SK-N-SH (cell line): ENCODE measurements around the gene HSPA12A. TPM values are rescaled to one million over a fixed set of nuclear protein-coding genes. Genes with fewer than 3 reads are reported as not detected.
A peak's percentile ranks its signal among the peaks of the same experiment; 100 is the strongest.

Experiments
- CTCF ChIA-PET: fragments of 300-600, 350-600 bp; formaldehyde crosslinking; extraction: SDS; loops from one replicate; lab custom pipeline; 2021; lab: Yijun Ruan, JAX
- POLR2A ChIA-PET: fragments of 350-600 bp; sonication (Branson Sonifier 250); formaldehyde crosslinking; extraction: SDS; loops from one replicate; lab custom pipeline; 2020; ENCODE audit warnings: antibody characterized with exemption, inconsistent platforms; lab: Yijun Ruan, JAX
- DNase-seq: peaks from one replicate; pipeline ENCODE4 v3.0.0; 2012
- H2AFZ ChIP-seq: fragments of 200-600 bp; sonication (generic); 2 replicates; pipeline ENCODE4 v1.8.1; 2016; ENCODE audit warnings: antibody characterized with exemption, mild to moderate bottlenecking, low read depth
- H3F3A ChIP-seq: fragments of 200-600 bp; sonication (generic); replicated peaks from 2 replicates; pipeline ENCODE3; 2016; ENCODE audit warnings: antibody characterized with exemption, mild to moderate bottlenecking; ENCODE audit not compliant: insufficient read depth
- H3K27ac ChIP-seq, 2 experiments: fragments of 200-500 bp in 1 of 2; fragments of 200-600 bp in 1 of 2; sonication (Bioruptor generic) in 1 of 2; sonication (generic), shearing (Covaris generic) in 1 of 2; 2 replicates each; pipeline versions ENCODE4 v1.5.1 to v1.6.1; 2014 to 2016; ENCODE audit warnings: low read depth in 2 of 2, inconsistent platforms in 1 of 2, low read length in 1 of 2, mild to moderate bottlenecking in 1 of 2, mixed read lengths in 1 of 2
- H3K27me3 ChIP-seq: fragments of 200-600 bp; sonication (generic), shearing (Covaris generic); 2 replicates; pipeline ENCODE4 v1.6.1; 2016; ENCODE audit warnings: mixed run types; ENCODE audit not compliant: insufficient read depth
- H3K36me3 ChIP-seq, 2 experiments: fragments of 200-500 bp in 1 of 2; fragments of 200-600 bp in 1 of 2; sonication (Bioruptor generic) in 1 of 2; sonication (generic) in 1 of 2; replicated peaks in 1 of 2; 2 replicates each; pipeline versions ENCODE3 to v1.5.1; 2014 to 2016; ENCODE audit warnings: low read length in 1 of 2, mild to moderate bottlenecking in 1 of 2; ENCODE audit not compliant: insufficient read depth in 2 of 2, control insufficient read depth in 1 of 2
- H3K4me1 ChIP-seq, 2 experiments: fragments of 200-500 bp in 1 of 2; fragments of 200-600 bp in 1 of 2; sonication (Bioruptor generic) in 1 of 2; sonication (generic), shearing (Covaris generic) in 1 of 2; 2 replicates each; pipeline versions ENCODE4 v1.5.1 to v1.6.1; 2014 to 2016; ENCODE audit warnings: low read depth in 1 of 2, low read length in 1 of 2, mixed run types in 1 of 2; ENCODE audit not compliant: insufficient read depth in 2 of 2, control insufficient read depth in 1 of 2
- H3K4me2 ChIP-seq: fragments of 200-600 bp; sonication (generic), shearing (Covaris generic); 2 replicates; pipeline ENCODE4 v1.6.1; 2017; ENCODE audit warnings: mixed run types
- H3K4me3 ChIP-seq, 2 experiments: fragments of 200-500 bp in 1 of 2; fragments of 200-600 bp in 1 of 2; sonication (Bioruptor generic) in 1 of 2; sonication (generic), shearing (Covaris generic) in 1 of 2; 2 replicates each; pipeline versions ENCODE4 v1.5.1 to v1.8.1; 2014 to 2016; ENCODE audit warnings: low read depth in 2 of 2, inconsistent platforms in 1 of 2, low read length in 1 of 2, mild to moderate bottlenecking in 1 of 2, mixed read lengths in 1 of 2, moderate library complexity in 1 of 2
- H3K79me2 ChIP-seq: fragments of 200-600 bp; sonication (generic); 2 replicates; pipeline ENCODE4 v1.8.1; 2017; ENCODE audit warnings: mild to moderate bottlenecking; ENCODE audit not compliant: insufficient read depth
- H3K9ac ChIP-seq: fragments of 200-600 bp; sonication (generic); 2 replicates; pipeline ENCODE4 v1.6.1; 2017; ENCODE audit warnings: mixed run types
- H3K9me2 ChIP-seq: fragments of 200-600 bp; sonication (generic); 2 replicates; pipeline ENCODE4 v1.6.1; 2017; ENCODE audit warnings: mixed run types
- H3K9me3 ChIP-seq: fragments of 200-600 bp; sonication (generic); 2 replicates; pipeline ENCODE4 v1.6.1; 2017; ENCODE audit warnings: mixed run types, mild to moderate bottlenecking, moderate library complexity
- H4K20me1 ChIP-seq: fragments of 200-600 bp; sonication (generic); 2 replicates; pipeline ENCODE4 v1.6.1; 2017; ENCODE audit warnings: mild to moderate bottlenecking, mixed run types; ENCODE audit not compliant: insufficient read depth
- CTCF ChIP-seq: fragments of 200-600 bp; sonication (generic); IDR thresholded peaks from 2 replicates; pipeline ENCODE4 v1.6.1; 2017; ENCODE audit warnings: antibody characterized with exemption, mild to moderate bottlenecking, moderate library complexity
- FOSL2 ChIP-seq: IDR thresholded peaks from 2 replicates; pipeline ENCODE4 v1.4.0; 2012; ENCODE audit warnings: low read depth, mild to moderate bottlenecking, moderate library complexity, borderline replicate concordance
- FOXJ3 ChIP-seq: sonication (generic); formaldehyde crosslinking; IDR thresholded peaks from 2 replicates; pipeline ENCODE4 v1.5.1; 2020; ENCODE audit warnings: mild to moderate bottlenecking, missing genetic modification reagents
- GATA2 ChIP-seq: sonication (generic); formaldehyde crosslinking; IDR thresholded peaks from 2 replicates; pipeline ENCODE4 v1.5.0; 2020; ENCODE audit warnings: mild to moderate bottlenecking, missing genetic modification reagents
- JUND ChIP-seq: IDR thresholded peaks from 2 replicates; pipeline ENCODE4 v1.4.0; 2012
- MEF2A ChIP-seq: IDR thresholded peaks from 2 replicates; pipeline ENCODE4 v1.4.0; 2012; ENCODE audit warnings: low read depth, borderline replicate concordance
- NFIC ChIP-seq: IDR thresholded peaks from 2 replicates; pipeline ENCODE4 v1.4.0; 2012; ENCODE audit warnings: borderline replicate concordance
- PBX3 ChIP-seq: IDR thresholded peaks from 2 replicates; pipeline ENCODE4; 2012
- POLR2AphosphoS5 ChIP-seq: IDR thresholded peaks from 2 replicates; pipeline ENCODE4 v1.6.1; 2012; ENCODE audit warnings: low read depth, low read length
- RCOR1 ChIP-seq: fragments of 150-350 bp; IDR thresholded peaks from 2 replicates; pipeline ENCODE4 v1.6.1; 2017; ENCODE audit warnings: antibody characterized with exemption, low read length
- REST ChIP-seq: IDR thresholded peaks from 2 replicates; pipeline ENCODE4 v1.6.1; 2012; ENCODE audit warnings: mild to moderate bottlenecking, low read depth, low read length, moderate library complexity
- RXRA ChIP-seq: IDR thresholded peaks from 2 replicates; pipeline ENCODE4 v1.4.0; 2012; ENCODE audit warnings: low read depth, mild to moderate bottlenecking, borderline replicate concordance
- TCF12 ChIP-seq: IDR thresholded peaks from 2 replicates; pipeline ENCODE4 v1.4.0; 2012
- YY1 ChIP-seq: IDR thresholded peaks from 2 replicates; pipeline ENCODE4 v1.4.0; 2012; ENCODE audit warnings: low read depth, mild to moderate bottlenecking
- WGBS: methylation state at CpG from one replicate; pipeline ENCODE4 v1.1.6; 2017; ENCODE audit warnings: low lambda C conversion rate; 5-methylcytosine and 5-hydroxymethylcytosine counted together
- polyA plus RNA-seq, 3 experiments: library from polyadenylated mRNA; depleted of rRNA; stranded (reverse); fragments of >200 nt; gene quantifications; 2 replicates each; pipeline ENCODE4 v1.2.3, GENCODE V29; 2012

Gene HSPA12A
- polyA plus RNA-seq, 1 of the 3 experiments (the other 2 are of a cell fraction), result 2.9 TPM

GRCh38 chr10:116671274-116671926 is 71.0 kb downstream of the HSPA12A start:
- Histone ChIP-seq H3F3A (no peaks in the 10 kb centered on the region), H3K27ac (no peak overlapping the region), H3K79me2 (no peaks in the 10 kb centered on the region), H3K9me2 (no peaks in the 10 kb centered on the region), H3K4me3 (no peak overlapping the region), H3K4me1 (peaks cover 4 to 11% of the 10 kb centered on the region in 2 experiments; a peak in 2 of 4 replicates), H3K9ac (no peak overlapping the region), H3K27me3 (no peaks in the 10 kb centered on the region), H3K36me3 (no peaks in the 10 kb centered on the region), H3K9me3 (no peaks in the 10 kb centered on the region), H4K20me1 (no peaks in the 10 kb centered on the region), H2AFZ (peak overlapping the region; percentile 4; the same call in 1 of the 2 replicates), H3K4me2 (peak overlapping the region; percentile 18)
- TF ChIP-seq REST, result no peak
- TF ChIP-seq JUND, result 0 out of 2 replicates have a peak, but pooled peaks have one; percentile 16
- TF ChIP-seq TCF12, result peak; percentile 44; the same call in 1 of the 2 replicates
- peak; percentile 38; the same call in 1 of the 2 replicates for TF ChIP-seq PBX3
- no peak for DNase-seq
- POLR2A ChIA-PET, result no interaction called here
- 21% methylated on average over 5 of the region's 5 CpGs for WGBS
- CTCF ChIA-PET, result interaction anchor here (1.7 to 3.0 kb wide), 2 partner anchors 11 to 117 kb away, joined by 14 to 18 read pairs; no protein-coding TSS in a partner anchor

- H3K36me3 ChIP-seq, result no peaks in the 10 kb centered on the region
- 83% methylated on average over 6 of the region's 6 CpGs for WGBS
- H3K4me2 ChIP-seq, result peak overlapping the region; percentile 18; the same call in 1 of the 2 replicates
- H3K9me3 ChIP-seq, result no peaks in the 10 kb centered on the region
- no peak overlapping the region for H2AFZ ChIP-seq
- DNase-seq, result no peak
- H3K27ac ChIP-seq, result no peak overlapping the region
- H3K4me3 ChIP-seq, result no peak overlapping the region
- no peaks in the 10 kb centered on the region for H3K79me2 ChIP-seq
- peaks cover 4 to 11% of the 10 kb centered on the region in 2 experiments; a peak in 2 of 4 replicates for H3K4me1 ChIP-seq
- CTCF ChIA-PET, result interaction anchor here (3.0 kb wide), 1 partner anchor 117 kb away, joined by 18 read pairs; no protein-coding TSS in a partner anchor
- no peaks in the 10 kb centered on the region for H4K20me1 ChIP-seq
- no peaks in the 10 kb centered on the region for H3F3A ChIP-seq
- no peaks in the 10 kb centered on the region for H3K9me2 ChIP-seq
- POLR2A ChIA-PET, result no interaction called here
- no peak overlapping the region for H3K9ac ChIP-seq
- H3K27me3 ChIP-seq, result no peaks in the 10 kb centered on the region
- TF ChIP-seq FOXJ3 (CRISPR knock-in tag) (no peak), REST (no peak), CTCF (no peak), FOSL2 (no peak), YY1 (no peak), NFIC (no peak), GATA2 (CRISPR knock-in tag) (no peak), RCOR1 (no peak), TCF12 (no peak), POLR2AphosphoS5 (no peak), MEF2A (no peak), PBX3 (no peak), RXRA (no peak)
These were observed 71.7 kb downstream of the HSPA12A start for GRCh38 chr10:116670706-116671105.
